HG02938 (cell line): ENCODE results near the gene CDK2AP2.
"Not testable (repeated sequence)": the region's sequence is repeated elsewhere in the genome, so short reads cannot be mapped to it uniquely, and the experiment has no call there.

Experiments used
- ATAC-seq: cut with Tn5 transposase; IDR thresholded peaks from one replicate; pipeline ENCODE4 v1.9.1; 2021; ENCODE audit warnings: mild to moderate bottlenecking, moderate library complexity; ENCODE audit not compliant: unreplicated experiment

CDK2AP2 gene

DNA sequence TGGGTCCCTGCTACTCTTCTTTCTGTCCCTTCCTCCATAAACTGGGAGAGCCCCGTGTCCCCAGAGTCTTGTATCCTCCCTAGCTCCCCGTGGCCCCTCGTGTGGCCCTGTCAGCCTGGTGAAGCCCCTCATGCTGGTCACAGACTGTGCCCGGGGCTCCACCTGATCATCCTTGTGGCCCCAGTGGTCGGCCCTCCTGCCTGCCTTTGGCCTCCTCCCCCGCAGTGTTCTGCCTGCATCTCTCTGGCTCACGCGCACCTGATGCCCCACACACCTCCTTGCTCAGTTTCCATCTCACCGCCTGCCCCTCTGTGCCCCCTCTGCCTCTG, 16.5 kb upstream of the CDK2AP2 start:
- no peak for ATAC-seq

DNA sequence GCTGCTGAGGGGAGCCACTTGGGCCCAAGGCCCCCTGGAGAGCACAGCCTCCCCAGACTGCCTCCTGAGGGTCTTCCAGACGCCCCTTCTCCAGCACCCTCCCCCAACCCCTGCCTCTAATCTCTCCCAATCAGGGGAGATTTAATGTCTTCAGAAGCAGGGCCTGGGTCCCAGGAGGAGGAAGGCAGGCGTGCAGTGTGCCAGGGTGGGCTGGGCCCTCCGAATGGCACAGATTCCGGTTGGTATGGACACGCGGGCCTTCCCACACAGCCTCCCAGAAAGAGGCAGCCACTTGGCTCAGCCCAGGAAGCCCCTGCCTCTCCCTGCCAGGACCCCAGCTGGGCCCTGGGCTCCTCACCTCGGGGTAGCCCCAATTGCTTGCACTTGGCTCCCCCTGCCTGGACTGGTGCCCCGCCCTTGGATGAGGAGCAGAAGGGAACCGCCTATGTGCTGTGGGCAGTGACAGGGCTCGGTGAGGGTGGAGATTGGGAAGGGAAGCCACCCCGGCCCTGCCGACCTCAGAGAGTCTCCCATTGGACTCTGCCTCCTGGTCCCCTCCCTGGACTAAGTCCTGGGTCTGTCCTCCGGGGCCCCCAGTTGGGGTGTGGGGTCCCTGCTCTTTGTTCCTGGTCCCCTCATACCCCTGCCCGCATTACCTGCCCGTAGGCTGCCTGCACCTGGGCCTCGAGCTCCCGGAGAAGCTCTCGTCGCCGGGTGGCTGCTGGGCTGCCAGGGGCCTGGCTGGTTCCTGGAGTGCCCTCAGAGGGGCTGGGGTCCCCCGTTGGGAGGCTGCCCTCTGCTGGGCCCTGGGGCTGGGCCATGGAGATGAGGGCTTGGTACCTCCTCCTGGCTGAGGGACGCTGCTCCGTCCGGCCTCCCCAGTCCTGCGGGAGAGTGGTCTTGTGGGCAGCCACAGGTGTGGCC, 15.9 kb upstream of the CDK2AP2 start:
- no peak for ATAC-seq

DNA sequence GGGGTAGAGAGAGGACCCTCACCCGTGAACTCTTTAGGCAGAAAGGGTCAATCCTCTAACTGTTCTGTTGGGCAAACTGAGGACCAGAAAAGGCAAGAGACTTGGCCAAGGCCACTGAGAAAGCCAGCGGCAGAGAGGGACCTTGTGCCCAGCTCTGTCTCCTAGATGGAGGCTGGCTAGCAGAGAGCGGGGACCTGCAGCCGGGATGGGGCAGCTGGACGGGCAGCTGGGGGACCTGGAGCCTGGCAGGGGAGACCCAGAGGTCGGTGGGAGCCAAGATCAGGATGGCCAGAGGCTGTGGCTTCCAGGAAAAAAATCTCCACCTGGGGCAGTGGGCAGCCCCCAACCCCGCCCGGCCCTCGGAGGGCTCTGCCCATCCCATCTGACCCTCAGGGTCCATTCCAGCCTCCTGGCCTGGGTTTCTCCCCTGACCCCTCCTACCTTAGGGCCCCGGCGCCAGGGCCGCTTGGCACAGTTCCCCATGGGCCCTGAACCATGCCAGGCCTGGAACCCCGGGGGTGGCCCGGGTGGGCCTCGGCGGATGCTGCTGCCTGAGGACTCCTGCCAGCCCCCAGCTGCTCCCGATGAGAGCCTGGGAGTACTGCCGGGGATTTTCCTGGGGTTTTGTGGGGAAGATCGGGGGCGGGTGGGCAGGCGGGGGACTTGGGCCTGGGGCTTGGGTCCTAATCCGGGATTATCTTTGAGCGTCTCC, 15.0 kb upstream of the CDK2AP2 start, which contains the start of gene CABP2:
TSS of gene CABP2 (minus strand) at position 603 of the 712 bp plus-strand sequence. CDS start at position 483, 120 bp downstream.
- no peak for ATAC-seq

DNA sequence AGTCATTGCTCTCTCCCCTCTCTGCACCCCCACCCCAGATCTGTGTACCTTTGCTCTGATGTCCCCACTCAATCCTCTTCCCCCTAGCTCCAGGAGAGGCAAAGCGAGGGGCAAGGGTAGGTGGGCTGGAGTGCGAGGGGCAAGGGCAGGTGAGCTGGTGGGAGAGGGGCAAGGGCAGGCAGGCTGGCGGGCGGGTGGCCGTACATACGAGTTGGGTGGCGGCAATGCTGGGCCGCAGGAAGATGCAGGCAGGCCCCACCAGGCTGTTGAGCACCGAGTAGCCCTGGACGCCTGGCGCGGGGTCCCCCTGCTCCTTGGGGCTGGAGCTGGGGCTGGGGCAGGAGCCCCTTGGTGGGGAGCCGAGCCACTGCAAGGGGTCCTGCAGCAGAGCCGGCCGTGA, 14.4 kb upstream of the CDK2AP2 start:
- ATAC-seq: no peak

DNA sequence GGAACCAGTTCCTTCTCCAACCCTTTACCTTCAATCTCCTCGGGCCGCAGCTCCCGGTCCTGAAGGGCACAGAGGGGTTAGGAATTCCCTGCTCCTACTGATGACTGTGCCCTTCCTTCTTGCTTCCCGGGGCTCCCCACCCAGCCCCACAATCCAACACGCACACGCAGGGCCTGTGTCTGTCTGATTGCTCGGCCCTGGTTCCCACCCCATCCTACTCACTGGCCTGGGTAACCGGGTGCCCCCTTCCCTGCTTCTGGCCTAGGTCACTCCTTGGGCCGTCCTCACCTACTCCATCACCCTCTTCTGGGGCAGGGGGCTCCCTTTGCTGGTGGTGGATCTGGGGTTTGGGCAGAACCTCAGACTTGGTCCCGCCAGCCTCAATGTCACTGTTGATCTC, 14.0 kb upstream of the CDK2AP2 start:
- ATAC-seq: no peak

DNA sequence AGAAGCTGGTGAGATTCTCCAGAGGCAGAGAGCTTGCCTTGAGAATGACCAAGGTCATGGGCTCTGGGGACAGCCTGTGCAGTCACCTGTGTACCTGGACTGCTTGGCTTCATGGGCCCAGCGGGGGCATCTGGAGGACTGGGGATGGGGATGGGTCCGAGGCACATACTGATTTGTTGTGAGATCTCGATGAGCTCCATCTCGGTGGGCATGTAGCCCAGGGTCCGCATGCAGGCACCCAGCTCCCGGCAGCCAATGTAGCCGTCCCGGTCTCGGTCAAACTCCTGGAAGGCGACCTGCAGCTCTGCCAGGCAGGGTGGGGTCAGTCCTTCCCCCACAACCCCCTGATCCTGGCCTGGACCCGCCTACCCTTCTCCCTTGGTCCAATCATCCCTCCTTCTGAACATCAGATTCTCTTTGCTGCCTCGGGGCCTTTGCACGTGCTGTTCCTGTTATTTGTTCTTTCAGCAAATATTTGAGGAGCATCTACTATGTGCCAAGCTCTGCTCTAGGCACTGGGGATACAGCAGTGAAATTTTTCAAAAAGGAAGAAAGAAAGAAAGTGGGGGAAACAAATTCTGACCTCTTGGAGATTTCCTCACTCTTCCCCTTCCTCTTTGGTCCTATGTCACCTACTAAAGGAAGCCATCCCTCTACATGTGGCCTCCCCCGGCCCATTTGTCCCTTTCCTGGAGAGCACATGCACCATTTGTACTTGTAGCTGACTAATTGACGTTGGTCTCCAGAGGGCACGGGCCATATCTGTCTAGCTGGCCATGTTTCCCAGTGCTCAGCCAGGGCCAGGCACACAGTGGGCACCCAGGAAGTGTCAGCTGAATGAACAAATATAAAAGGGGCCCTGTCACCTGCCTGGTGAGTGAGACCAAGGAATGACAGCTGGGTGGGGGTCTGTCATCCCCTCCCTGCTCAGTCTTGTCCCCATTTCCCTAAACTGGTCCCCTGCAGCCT, 13.2 kb upstream of the CDK2AP2 start:
- no peak for ATAC-seq

DNA sequence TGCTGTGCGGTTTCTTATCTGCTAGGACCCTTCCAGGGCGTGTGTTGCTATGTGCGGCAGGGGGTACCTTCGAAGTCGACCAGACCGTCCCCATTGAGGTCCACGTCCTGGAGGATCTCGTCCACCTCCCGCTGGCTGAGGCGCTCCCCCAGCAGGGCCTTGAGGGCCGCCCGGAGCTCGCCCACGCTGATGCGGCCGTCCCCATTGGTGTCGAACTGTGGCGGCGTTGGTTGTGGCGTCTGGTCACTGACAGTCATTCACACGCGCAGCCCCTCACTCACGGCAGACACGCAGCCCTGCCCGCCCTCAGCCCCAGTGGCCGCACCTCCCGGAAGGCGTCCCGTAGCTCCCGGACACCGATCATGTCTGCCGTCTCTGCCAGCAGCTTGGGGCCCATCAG, 11.8 kb upstream of the CDK2AP2 start:
- ATAC-seq: no peak

DNA sequence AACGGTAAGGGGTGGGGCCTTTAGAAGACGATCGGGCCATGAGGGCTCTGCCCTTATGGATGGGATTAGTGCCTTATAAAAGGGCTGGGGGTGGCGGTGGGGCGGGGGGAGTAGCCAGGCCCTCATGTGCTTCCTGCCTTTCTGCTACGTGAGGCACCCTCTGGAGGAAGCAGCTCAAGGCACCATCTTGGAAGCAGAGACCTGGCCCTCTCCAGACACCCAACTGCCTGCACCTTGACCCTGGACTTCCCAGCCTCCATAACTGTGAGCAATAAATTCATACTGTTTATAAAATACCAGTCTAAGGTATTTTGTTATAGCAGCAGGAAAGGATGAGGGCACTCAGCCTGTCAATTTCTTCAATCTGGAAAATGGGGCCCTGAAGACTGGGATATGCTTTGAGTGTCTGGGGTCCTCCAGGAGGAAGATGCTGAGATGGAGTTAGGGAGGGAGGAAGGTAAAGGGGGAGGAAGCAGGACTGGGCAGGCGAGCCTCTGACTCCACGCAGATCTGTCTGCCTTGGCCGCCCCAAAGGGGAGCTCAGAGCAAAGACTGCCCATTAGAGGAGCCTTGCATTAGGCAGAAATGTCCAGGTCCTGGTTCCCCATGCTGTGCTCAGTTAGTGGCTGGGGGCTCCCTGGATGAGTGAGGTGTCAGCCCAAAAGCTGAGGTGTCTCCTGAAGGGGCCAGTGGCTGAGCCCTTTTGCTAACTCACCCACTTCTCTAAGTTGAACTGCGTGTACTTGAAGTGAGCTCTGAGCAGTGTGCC, 10.0 kb upstream of the CDK2AP2 start:
- no peak for ATAC-seq

DNA sequence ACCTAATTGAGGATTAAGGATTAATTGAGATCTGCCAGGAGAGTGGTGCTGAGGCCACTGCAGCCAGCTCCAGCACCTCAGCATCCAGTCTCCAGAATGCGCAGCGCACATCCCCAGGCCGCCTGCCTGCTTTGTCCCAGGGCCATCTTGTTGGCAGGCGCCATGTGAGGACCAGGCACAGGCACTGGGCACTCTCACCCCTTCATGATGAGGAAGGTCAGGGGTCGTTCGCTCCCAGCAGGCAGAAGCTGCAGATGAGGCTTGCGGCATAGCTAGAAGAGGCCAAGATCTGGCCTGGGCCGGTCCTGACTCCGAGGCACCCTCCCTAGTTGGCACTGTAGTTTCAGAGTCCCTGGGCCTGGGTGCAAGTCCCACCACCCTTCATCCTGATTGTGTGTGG, 8.8 kb upstream of the CDK2AP2 start:
- no peak for ATAC-seq

DNA sequence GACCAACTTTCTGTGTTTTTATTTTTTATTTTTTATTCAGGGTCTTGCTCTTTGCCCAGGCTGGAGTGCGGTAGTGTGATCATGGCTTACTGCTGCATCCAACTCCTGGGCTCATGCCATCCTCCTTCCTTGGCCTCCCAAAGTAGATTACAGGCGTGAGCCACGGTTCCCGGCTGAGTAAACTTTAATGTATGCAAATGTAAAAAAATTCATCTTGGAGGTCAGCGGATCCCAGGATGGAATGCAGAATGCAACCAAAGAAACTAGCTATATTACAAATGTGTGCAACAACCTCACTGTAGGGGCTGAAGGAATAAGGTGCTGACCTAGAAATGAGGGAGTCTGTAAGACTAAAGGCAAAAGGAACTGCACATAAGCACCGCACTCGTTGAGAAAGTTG, 6.2 kb upstream of the CDK2AP2 start:
- no peak for ATAC-seq

DNA sequence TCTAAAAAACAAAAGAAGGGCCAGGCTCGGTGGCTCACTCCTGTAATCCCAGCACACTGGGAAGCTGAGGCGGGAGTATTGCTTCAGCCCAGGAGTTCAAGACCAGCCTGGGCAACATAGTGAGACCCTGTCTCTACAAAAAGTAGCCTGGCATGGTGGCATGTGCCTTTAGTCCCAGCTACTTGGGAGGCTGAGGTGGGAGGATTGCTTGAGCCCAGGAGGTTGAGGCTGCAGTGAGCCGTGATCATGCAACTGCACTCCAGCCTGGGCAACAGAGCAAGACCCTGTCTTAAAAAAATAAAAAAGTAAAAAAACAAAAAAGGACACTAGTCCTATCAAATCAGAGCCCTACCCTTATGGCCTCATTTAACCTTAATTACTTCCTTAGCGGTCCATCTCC, 3.6 kb upstream of the CDK2AP2 start:
- ATAC-seq: not testable (repeated sequence)

DNA sequence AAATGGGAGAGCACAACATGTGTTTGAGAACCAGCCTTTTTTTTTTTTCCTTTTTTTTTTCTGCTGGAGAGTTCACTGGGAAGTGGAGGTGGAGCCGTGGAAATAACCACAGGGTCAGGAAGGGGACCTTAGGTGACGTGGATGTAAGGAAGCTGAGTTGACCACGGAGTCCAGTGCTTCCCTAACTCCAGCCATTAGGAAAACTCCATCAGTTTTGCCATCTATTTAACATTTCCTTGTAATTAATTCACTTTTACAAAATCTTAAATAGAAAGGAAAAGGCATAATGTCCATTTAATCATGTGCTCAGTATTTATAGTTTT, 2.0 kb upstream of the CDK2AP2 start:
- no peak for ATAC-seq

DNA sequence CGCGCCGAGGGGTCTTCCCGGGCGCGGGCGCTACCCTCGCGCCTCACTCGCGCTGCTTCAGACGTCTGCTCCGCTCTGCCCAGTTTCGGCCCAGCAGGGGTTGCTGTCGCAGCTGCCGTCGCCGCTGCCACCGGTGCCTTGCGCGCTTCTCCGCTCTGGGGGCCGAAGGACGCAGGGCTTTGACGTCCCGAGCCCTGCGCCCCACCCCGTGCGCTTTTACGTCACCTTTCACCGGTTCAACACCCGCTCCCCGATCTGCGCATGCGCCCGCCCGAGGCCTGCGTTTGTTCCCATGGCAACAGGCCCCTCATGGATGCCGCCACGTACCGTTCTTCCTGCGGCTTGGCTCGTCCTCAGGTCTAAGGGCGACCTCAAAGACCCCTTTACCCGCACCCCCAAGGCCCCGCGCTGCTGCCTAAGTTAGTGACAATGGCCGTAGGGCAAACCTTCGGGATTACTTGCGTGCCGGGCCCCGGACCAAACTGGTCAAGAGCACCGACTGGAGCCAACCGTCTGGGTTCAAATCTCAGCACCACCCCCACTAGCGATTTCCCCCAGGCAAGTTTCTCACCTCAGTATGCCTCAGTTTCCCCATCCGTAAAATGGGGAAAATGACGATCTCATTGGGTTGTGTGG, 642 bp upstream of the CDK2AP2 start:
- peak; percentile 45 for ATAC-seq

DNA sequence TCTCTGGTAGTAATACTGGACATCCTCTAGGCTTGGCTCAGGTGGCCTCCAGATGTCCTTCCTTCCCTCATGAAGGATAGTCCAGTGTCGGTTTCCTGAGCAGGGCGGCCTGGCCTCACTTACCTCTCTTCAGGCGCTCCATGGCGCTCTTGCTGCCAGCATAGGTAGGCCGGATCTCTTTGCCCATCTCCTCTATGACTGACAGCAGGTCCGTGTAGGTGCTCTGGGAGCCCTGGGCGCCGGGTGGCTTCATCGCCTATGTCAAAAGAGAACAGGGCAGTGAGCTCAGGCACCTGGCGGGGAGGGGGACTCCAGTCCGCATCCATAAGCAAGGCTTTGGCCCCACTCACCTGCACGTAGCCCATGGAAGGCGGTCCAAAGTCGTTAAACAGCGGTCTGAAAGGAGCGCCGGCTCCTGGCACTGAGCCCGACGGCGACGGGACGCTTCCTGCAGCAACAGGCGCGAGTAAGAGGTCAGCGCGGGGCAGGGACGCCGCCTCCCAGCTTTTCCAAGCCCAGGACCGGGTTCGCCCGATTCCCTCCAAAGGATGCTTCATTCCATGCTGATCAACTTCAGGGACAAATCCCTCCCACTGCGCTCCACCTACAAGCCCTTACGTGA, 609 bp downstream of the CDK2AP2 start:
- no peak for ATAC-seq

DNA sequence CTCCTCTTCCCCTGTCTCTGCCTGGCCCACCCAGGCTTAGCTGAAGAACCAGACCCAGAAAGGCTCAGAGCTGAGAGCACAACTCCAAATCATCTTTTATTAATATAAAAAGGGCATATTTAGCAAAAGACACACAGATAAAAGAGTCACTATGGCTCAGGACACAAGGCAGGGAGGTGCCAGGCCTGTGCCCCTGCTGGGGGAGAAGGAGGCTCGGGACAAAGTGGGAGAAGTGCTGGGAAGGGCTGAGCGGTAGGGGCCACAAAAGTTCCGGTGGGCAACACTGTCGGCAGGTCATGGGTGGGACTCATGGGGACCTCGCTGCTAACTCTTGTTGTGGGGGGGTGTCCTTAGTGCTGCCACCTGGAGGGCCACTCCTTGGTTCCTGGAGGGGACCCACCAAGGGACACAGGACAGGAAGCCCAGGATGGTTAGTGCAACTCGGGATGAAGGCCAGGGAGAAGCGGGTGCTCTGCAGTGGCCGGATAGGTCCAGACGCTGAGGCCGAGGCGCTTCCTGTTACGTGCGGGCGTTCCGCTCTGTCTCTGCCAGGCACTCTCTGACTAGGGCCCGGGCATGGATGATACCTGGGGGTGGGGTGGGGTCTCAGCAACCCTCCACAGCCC, 1.4 kb downstream of the CDK2AP2 start:
- no peak for ATAC-seq

DNA sequence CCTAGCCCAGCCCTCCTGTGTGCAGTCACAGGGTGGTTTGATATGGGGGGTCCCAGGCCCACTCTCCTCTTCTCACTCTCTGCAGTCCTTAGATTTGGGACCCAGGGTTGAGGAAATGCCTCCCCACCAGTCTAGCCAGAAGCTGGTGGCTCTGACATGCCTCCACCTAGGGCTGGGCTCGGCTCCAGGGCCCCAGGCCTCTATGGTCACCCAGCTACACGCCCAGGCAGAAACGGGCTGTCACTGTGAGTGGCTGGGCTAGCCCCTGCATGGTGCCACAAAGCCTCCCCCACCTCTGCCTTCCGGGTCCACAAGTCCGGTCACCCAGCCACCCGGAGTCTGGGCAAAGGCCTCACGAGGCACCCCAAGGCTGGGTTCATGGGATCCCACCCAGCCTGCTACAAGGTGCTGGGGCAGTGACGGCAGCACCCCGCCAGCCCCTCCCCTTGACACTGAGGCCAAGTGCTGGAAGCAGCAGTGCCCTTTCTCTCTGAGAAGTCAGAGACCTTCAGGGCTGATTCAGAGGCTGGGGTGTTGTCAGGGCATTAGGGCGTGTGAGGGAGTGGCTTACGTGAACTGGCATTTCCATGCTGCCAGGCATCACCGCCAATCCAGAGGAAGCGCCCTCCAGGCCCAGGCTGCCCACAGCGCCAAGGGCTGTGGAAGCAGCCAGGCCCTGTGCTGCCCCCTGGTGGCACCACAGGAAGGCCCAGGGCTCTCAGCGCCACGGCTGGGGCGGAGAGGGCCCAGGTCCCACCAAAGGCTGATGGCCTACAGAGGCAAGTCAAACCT, 2.2 kb downstream of the CDK2AP2 start:
- ATAC-seq: no peak

DNA sequence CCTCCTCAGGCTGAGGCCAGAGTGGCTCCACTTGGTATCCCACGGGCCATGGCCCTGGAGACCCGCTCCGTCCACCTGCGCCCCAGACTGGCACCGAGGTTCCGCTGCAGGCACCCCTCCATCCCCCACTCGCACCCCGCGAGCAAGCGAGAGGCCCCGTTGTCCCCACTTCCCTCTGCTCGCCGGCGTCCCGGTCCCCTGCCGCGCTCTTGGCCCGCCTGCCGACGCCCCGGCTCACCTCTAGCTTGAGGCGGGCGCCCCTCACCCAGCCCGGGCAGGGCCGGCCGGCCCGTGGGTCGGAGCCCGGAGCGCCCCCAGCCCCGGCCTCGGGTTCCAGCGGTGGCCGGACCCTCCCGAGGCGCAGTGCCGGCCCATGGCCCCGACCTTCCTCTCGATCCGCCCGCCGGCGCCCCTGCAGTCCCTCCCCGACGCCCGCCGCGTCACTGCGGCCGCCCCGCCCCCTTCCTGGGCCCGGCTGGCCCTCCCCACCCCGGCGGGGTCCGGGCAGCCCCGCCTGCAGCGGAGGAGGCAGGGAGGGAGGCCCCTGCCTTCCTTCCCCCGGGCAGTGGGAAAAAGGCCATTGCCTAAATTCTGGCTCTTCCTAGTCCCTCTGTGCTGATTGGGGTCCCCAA, 2.9 kb downstream of the CDK2AP2 start, which contains the start of gene PITPNM1:
TSS of gene PITPNM1 (minus strand) at position 414 of the 632 bp plus-strand sequence. CDS start 1,183 bp downstream, outside the sequence.
- ATAC-seq: no peak
